PC-9 (cell line): ENCODE data around the gene BUD31. TPM values are rescaled to one million over a fixed set of nuclear protein-coding genes. Genes with fewer than 3 reads are reported as not detected.

Experiments used
- BruUV-seq: library from RNA; stranded (reverse); fragments of 400-500 nt; replicated peaks from 2 replicates; lab custom pipeline; 2021; lab: Mats Ljungman, UMichigan
- CTCF ChIA-PET: fragments of 300-600 bp; sonication (Branson Sonifier 250); formaldehyde crosslinking; loops from one replicate; lab custom pipeline; 2022; ENCODE audit warnings: antibody characterized with exemption; lab: Charles Lee
- POLR2A ChIA-PET: fragments of 300-600 bp; sonication (Branson Sonifier 250); formaldehyde crosslinking; loops from one replicate; lab custom pipeline; 2022; ENCODE audit warnings: antibody characterized with exemption; ENCODE audit not compliant: unreplicated experiment; lab: Charles Lee
- DNase-seq, 2 experiments: peaks; one replicate each; pipeline versions ENCODE4 v3.0.0 to v3.0.0-alpha.2; 2015 to 2022; ENCODE audit warnings: mixed read lengths in 1 of 2
- H2AFZ ChIP-seq: fragments of 200-600 bp; sonication (generic); 2 replicates; pipeline ENCODE4 v1.8.1; 2017; ENCODE audit warnings: antibody characterized with exemption
- H3F3A ChIP-seq: fragments of 200-600 bp; sonication (generic); 2 replicates; pipeline ENCODE4 v1.8.1; 2017; ENCODE audit warnings: antibody characterized with exemption, mild to moderate bottlenecking, low read depth; ENCODE audit not compliant: insufficient read depth
- H3K27ac ChIP-seq: fragments of 200-600 bp; sonication (generic); 2 replicates; pipeline ENCODE4 v1.6.1; 2016; ENCODE audit warnings: mixed run types
- H3K27me3 ChIP-seq: fragments of 200-600 bp; sonication (generic); 2 replicates; pipeline ENCODE4 v1.6.1; 2016; ENCODE audit warnings: low read depth, mixed run types; ENCODE audit not compliant: insufficient read depth
- H3K36me3 ChIP-seq: fragments of 200-600 bp; sonication (generic); 2 replicates; pipeline ENCODE4 v1.6.1; 2016; ENCODE audit warnings: low read depth, mixed run types
- H3K4me1 ChIP-seq: fragments of 200-600 bp; sonication (generic); replicated peaks from 2 replicates; pipeline ENCODE4 v1.6.1; 2016; ENCODE audit warnings: mixed run types; ENCODE audit not compliant: insufficient read depth
- H3K4me2 ChIP-seq: fragments of 200-600 bp; sonication (generic); 2 replicates; pipeline ENCODE4 v1.6.1; 2017; ENCODE audit warnings: mixed run types
- H3K4me3 ChIP-seq: fragments of 200-600 bp; sonication (generic); 2 replicates; pipeline ENCODE4 v1.6.1; 2016; ENCODE audit warnings: mixed run types
- H3K79me2 ChIP-seq: fragments of 200-600 bp; sonication (generic); 2 replicates; pipeline ENCODE4 v1.6.1; 2017; ENCODE audit warnings: low read depth, mixed run types
- H3K9me2 ChIP-seq: fragments of 200-600 bp; sonication (generic); 2 replicates; pipeline ENCODE4 v1.8.1; 2017; ENCODE audit warnings: mild to moderate bottlenecking; ENCODE audit not compliant: insufficient read depth
- H3K9me3 ChIP-seq: fragments of 200-600 bp; sonication (generic); 2 replicates; pipeline ENCODE4 v1.8.1; 2016; ENCODE audit warnings: low read depth; ENCODE audit not compliant: insufficient read depth
- H4K20me1 ChIP-seq: fragments of 200-600 bp; sonication (generic); 2 replicates; pipeline ENCODE4 v1.8.1; 2017; ENCODE audit not compliant: insufficient read depth
- EZH2 ChIP-seq: fragments of 200-600 bp; sonication (generic); IDR thresholded peaks from 2 replicates; pipeline ENCODE4 v1.8.0; 2017; ENCODE audit warnings: antibody characterized with exemption, low read depth
- intact Hi-C: fragments of 100-400 bp; cut with micrococcal nuclease; formaldehyde crosslinking; loops from one replicate; pipeline ENCODE4 v1.10.0; 2022; ENCODE audit not compliant: unreplicated experiment
- total RNA-seq: library from RNA; stranded (reverse); gene quantifications from 2 replicates; pipeline ENCODE4 v1.2.3, GENCODE V29; 2021
- TF ChIP-seq, protein P1 (sequence below): fragments of 200-600 bp; sonication (generic); conservative IDR thresholded peaks from 2 replicates; pipeline ENCODE4 v1.6.1; 2017; ENCODE audit warnings: mixed run types, antibody characterized with exemption, mild to moderate bottlenecking, moderate library complexity

BUD31 gene
- total RNA-seq, 1 experiment from 2014 or later = 167 TPM

DNA sequence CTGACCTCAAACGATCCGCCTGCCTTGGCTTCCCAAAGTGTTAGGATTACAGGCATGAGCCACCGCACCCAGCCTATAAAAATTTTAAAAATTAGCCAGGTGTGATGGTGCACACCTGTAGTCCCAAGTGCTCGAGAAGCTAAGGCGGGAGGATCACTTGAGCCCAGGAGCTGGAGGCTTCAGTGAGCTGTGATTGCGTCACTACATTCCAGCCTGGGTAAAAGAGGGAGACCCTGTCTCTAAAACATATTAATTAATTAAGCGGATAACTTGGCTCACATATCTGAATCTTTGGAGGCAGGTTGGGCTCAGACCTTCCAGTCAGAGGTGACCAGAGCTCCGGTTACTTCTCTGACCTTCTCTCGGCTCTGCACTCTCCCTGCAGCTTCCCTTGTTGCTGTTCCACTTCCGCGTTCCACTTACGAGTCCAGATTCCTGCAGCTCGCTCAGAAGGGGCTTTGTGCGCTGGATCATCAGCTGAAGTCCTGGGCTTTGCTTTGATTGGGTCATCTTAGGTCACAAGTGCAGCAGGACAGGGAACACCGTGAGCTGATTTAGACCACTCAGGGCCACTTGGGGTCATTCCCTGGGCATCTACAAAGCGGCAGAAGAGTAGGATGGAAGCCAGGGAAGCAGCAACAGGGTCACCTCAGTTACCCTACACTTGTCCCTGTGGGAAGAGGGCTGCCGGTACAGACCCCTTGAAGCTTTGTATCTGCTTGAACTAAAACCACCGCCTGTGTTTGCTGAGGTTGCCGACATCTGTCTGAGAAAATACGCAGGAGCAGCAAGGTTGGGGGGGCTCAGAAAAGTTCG is 36.3 kb upstream of the BUD31 start:
- Histone ChIP-seq H4K20me1 (peaks cover 13% of the 10 kb centered on the region), H3K9me2 (no peaks in the 10 kb centered on the region), H3K36me3 (no peaks in the 10 kb centered on the region), H3K4me3 (no peak overlapping the region; the same call in 1 of the 2 replicates), H3K27me3 (no peaks in the 10 kb centered on the region), H3K9me3 (no peaks in the 10 kb centered on the region), H3K27ac (0 out of 2 replicates have a peak overlapping the region, but pooled peaks have one; percentile 5), H3K4me1 (peaks cover 14% of the 10 kb centered on the region), H3K4me2 (peak overlapping the region; percentile 35), H3F3A (peaks cover 57% of the 10 kb centered on the region), H3K79me2 (peaks cover 17% of the 10 kb centered on the region), H2AFZ (no peak overlapping the region)
- ChIA-PET POLR2A (no interaction called here), CTCF (no interaction called here)
- no peak for TF ChIP-seq EZH2
- TF ChIP-seq, protein P1, sequence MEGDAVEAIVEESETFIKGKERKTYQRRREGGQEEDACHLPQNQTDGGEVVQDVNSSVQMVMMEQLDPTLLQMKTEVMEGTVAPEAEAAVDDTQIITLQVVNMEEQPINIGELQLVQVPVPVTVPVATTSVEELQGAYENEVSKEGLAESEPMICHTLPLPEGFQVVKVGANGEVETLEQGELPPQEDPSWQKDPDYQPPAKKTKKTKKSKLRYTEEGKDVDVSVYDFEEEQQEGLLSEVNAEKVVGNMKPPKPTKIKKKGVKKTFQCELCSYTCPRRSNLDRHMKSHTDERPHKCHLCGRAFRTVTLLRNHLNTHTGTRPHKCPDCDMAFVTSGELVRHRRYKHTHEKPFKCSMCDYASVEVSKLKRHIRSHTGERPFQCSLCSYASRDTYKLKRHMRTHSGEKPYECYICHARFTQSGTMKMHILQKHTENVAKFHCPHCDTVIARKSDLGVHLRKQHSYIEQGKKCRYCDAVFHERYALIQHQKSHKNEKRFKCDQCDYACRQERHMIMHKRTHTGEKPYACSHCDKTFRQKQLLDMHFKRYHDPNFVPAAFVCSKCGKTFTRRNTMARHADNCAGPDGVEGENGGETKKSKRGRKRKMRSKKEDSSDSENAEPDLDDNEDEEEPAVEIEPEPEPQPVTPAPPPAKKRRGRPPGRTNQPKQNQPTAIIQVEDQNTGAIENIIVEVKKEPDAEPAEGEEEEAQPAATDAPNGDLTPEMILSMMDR = no peak
- BruUV-seq = no TSS peak
- intact Hi-C loops = loop anchor here (5.0 to 10.0 kb wide), 2 partner anchors 98 to 710 kb away; partner anchors contain the start of genes MYH16 and ZNF3
- peak; percentile 84 to 87 for DNase-seq

DNA sequence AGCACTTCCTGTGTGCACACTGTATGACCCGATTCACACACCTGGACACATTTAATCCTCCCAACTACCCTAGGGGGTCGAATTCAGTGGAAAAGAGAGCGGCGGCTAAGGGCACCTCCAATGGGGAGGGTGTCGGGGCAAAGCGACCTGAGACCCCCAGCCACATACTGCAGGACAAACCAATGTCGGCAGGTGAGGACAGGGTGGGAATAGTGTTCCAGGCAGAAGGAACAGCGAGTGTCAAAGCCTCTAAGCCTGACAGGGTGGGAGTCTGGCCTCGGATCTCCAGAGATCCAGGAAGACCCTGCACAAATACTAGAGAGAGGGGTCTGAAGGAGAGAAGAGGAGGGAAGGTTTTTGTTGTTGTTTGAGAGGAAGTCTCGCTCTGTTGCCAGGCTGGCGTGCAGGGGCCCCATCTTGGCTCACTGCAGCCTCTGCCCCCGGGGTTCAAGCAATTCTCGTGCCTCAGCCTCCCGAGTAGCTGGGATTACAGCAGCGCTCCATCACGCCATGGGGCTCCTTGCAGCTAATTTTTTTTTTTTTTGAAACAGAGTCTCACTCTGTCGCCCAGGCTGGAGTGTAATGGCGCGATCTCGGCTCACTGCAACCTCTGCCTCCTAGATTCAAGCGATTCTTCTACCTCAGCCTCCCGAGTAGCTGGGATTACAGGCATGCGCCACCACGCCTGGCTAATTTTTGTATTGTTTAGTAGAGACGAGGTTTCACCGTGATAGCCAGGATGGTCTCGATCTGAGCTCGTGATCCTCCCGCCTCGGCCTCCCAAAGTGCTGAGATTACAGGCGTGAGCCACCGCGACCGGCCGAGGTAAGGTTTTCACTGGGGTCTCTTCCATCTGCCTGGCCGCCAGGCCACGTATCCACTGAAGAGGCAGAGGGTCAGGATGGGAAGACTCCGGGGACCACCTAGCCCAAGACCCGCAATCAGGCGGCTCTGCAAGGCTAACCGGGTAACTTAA is 35.4 kb upstream of the BUD31 start:
- Histone ChIP-seq H3K9me2 (no peaks in the 10 kb centered on the region), H3K4me1 (peaks cover 14% of the 10 kb centered on the region), H3K27me3 (no peaks in the 10 kb centered on the region), H3K9me3 (no peaks in the 10 kb centered on the region), H3K4me2 (peak overlapping the region; percentile 76), H3K36me3 (no peaks in the 10 kb centered on the region), H2AFZ (peak overlapping the region; percentile 81; the same call in 1 of the 2 replicates), H3K4me3 (peak overlapping the region; percentile 63; the same call in 1 of the 2 replicates), H3F3A (peaks cover 54% of the 10 kb centered on the region), H4K20me1 (peaks cover 13% of the 10 kb centered on the region), H3K27ac (0 out of 2 replicates have a peak overlapping the region, but pooled peaks have one; percentile 5), H3K79me2 (peaks cover 24% of the 10 kb centered on the region)
- POLR2A ChIA-PET = no interaction called here
- TF ChIP-seq EZH2 = no peak
- TF ChIP-seq, protein P1 = no peak
- BruUV-seq = TSS peak; percentile 42
- no peak for DNase-seq
- CTCF ChIA-PET = interaction anchor here (0.7 kb wide), 1 partner anchor 273 kb away, joined by 6 read pairs; no protein-coding TSS in a partner anchor
- intact Hi-C loops = loop anchor here (2.0 to 10.0 kb wide), 3 partner anchors 35 to 709 kb away; partner anchors contain the start of genes BUD31, MYH16, PDAP1 and ZNF3
